AG20443 (cell line): ENCODE results near the gene RPL38.
"Not testable (repeated sequence)": the region's sequence is repeated elsewhere in the genome, so short reads cannot be mapped to it uniquely, and the experiment has no call there.

ENCODE experiments used
- DNase-seq: peaks from one replicate; pipeline ENCODE4 v3.0.0; 2012; ENCODE audit warnings: low spot score, mixed read lengths

RPL38 gene

GRCh38 chr17:74185571-74186185 lies 17.8 kb upstream of the RPL38 start:
- DNase-seq: no peak

DNA sequence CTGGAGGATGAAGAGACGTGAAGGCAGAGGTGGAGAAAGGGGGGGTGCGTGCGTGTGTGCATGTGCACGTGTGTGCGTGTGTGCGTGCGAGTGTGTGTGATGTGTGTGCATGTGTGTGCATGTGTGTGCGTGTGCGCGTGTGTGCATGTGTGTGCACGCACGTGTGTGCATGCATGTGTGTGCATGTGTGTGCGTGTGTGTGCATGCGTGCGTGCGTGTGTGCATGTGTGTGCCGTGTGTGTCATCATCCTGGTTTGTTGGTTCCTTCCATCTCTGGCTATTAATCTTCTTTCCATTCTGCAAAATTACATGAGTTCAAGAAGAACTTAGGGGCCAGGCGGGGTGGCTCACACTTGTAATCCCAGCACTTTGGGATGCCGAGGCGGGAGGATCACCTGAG lies 17.0 kb upstream of the RPL38 start:
- no peak for DNase-seq

DNA sequence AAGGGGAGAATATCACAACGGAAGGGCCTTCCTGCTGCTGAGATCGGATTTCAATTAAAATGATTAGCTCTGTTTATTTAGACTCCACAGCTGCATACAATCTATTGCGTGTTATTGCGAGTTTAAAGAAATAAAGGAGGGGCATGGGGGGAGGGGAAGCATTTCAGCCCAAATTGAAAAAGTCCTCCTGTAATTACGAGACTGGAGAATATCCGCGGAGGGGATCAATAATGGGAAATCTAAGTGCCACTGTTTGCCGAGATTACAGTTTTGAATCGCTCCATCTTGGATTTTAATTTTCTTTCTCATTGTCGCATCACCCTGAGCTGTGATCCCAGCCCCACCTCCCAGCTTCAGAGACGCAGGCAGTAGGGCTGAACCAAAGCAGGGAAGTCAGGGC lies 15.7 kb upstream of the RPL38 start:
- DNase-seq: no peak

GRCh38 chr17:74188687-74189086 lies 14.8 kb upstream of the RPL38 start:
- DNase-seq: not testable (repeated sequence)

DNA sequence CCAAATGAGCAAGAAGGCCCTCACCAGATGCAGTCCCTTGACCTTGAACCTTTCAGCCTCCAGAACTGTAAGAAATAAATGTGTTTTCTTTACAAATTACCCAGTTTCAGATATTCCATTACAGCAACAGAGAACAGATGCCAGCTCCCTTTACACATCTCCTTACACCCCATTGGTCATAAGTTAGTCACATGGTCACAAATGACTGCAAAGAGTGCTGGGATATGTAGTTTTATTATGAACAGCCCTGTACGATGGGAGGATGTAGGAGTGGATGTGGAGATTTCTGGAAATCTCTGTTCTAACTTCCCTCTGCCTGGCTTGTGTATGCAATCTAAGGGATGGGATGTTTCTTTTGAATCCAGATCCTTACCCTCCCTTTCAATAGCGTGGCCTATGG lies 13.3 kb upstream of the RPL38 start:
- peak; percentile 46 for DNase-seq

- peak; percentile 62 for DNase-seq
Observed at GRCh38 chr17:74190807-74191406, 12.6 kb upstream of the RPL38 start.

DNA sequence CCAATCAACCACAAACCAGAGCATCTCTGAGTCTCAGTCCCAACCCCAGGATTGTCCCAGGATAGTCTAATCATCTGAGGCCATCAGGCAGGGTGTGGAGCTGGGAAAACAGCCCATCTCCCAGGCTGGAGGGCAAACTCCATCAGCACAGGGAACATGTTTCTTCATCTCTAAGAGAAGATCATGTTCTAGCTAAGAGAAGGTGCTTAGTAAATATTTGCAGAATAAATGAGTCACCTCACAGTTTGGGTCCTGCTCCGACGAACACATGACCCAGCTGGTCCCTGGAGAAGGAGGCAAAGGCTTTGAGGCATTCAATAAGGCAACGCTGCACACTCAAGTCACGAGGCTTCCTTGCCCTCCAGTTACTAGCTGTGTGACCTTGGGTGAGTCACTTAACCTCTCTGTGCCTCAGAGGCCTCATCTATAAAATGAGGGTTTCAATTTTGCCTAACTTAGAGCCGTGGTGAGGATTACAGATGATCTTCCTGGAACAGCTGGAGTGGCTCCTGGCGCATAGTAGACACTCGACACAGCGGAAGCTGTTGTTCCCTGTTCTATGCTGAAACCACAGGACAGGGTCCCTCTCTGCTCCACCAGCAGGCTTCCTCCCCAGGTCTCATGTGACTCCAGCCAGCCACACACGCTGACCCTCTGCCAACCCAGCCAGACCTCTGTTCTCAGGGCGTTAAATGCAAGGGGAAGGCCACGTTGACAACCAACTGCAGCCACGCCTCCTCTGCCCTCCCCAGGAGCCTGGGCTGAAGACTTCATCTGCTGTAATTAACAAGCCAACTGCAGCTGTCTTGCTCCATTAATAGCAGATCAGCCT lies 10.3 kb upstream of the RPL38 start:
- DNase-seq: no peak

DNA sequence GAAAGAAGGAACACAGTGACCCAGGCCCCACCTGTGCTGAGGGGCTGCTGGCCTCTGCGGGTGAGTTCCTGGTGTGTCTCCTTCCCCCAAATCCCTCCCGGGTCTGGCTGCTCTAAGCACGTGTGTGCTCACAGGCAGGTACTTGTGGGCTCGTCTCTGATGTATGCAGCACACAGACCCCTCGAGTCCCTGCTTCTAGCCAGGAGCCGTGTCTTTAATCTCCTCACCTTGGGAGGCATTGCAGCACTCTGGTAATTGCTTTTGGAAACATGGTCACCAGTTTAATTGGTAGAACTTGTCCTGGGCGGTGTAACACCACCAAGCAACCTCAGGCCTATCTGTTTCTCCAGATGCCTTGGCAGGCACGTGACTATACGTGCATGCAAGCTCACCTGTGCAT lies 8.8 kb upstream of the RPL38 start:
- no peak for DNase-seq

GRCh38 chr17:74196541-74197317 lies 6.7 kb upstream of the RPL38 start:
- DNase-seq: no peak

DNA sequence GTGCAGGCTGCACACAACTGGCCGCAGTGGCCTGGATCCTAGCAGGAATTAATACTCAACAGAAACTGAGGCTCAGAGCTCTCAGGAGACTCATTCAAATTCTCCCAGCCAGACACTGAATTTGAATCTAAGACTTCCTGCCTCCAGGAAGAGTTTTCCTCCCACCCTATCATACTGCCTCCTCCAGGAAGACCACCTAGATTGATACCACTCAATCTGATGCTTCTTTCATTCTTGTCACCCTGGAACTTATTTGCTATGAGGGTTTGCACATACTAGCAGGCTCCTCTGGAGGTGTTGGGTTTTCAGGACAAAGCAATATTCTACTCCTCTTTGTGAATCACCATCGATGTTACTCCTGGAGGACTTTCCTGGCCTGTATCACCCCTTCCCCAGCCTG lies 5.7 kb upstream of the RPL38 start:
- DNase-seq: no peak

DNA sequence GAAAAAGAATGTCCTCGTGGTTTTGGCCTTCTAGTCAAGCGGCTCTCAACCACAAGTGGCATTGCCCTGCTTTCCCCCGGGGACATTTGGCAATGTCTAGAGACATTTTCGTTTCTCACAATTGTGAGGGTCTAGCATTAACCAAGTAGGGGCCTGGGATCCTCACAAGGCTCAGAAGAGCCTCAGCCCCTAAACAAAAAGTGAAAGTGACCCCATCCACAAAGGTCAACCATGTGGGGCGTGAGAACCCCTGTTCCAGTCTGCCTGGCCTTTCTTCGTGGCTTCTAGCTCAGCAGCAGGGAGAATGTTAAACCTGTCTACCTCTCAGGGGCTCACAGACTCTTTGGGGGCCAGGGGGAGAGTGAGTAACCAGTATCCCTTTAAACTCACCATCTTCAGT lies 4.8 kb upstream of the RPL38 start:
- DNase-seq: no peak

GRCh38 chr17:74199306-74200092 lies 4.0 kb upstream of the RPL38 start:
- peak; percentile 87 for DNase-seq

GRCh38 chr17:74200112-74200511 lies 3.4 kb upstream of the RPL38 start:
- DNase-seq: no peak

- DNase-seq: peak; percentile 58
Observed at GRCh38 chr17:74201250-74201649, 2.2 kb upstream of the RPL38 start.

DNA sequence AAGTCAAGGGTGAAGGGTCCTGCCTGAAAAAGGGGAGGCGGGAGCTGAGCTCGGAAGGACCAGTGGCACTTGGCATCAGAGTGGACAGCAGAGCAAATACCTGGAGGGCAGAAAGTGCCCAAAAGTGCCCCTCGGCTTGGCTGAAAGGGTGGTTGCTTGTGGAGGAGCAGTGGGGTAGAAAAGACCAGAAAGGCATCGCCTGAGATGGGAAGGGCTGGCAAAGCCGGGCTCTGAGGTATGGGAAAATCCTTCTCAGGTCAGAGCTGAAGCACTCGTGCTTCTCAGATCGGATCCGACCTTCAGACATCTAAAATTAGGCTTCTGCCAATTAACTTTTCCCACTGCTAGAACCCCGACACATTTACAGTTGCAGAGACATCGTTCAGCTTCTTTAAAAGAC lies 1.5 kb upstream of the RPL38 start:
- DNase-seq: no peak

DNA sequence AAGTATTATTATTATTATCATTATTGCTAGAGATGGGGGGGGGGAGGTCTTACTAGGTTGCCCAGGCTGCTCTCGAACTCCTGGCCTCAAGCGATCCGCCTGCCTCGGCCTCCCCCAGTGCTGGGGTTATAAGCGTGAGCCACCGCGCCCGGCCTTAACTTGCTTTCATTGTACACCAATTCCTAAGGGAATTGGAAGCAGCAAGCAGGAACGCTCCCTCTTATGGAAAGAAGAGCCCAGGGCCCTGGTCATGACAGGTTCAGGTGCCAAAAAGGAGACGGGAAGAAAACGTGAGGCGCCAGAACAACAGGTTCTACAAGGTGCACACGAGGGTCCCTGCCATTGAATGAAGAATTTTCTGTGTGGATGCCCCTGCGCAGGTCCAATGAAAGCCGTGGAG lies 540 bp upstream of the RPL38 start:
- no peak for DNase-seq

DNA sequence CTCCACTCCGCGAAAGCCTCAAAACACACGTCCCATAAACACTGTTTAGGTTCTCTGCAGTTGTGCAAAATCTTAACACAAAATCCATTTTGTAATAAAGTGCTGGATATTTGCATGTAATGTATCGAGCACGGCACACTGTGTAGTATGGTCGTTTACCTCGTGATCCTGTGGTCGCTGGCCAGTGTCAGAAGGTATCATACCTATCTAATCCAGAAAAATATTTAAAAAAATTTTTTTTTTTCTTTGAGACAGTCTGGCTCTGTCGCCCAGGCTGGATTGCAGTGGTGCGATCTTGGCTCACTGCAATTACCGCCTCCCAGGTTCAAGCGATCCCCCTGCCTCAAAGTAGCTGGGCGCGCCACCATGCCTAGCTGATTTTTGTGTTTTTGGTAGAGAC lies 996 bp downstream of the RPL38 start:
- DNase-seq: no peak

- no peak for DNase-seq
Observed at GRCh38 chr17:74205274-74205673, 1.8 kb downstream of the RPL38 start.

GRCh38 chr17:74206332-74206818 lies 2.9 kb downstream of the RPL38 start:
- no peak for DNase-seq

GRCh38 chr17:74210191-74211140 lies 7.0 kb downstream of the RPL38 start:
- peak; percentile 87 for DNase-seq
